ENCODE data around the gene UPK3BL2.
"Not testable (repeated sequence)": the region's sequence is repeated elsewhere in the genome, so short reads cannot be mapped to it uniquely, and the experiment has no call there.

GRCh38 chr7:102494026-102494425, 49.5 kb downstream of the UPK3BL2 start:
- TF ChIP-seq CTCF (conservative IDR thresholded peaks at IDR 0.05; ENCODE audit: low read length); EZH2phosphoT487 (IDR thresholded peaks at IDR 0.05; ENCODE audit: borderline replicate concordance, low read depth, low read length): not testable (repeated sequence)

Measured in OCI-LY7 (cell line).